Measurements from ENCODE around the gene PI16.
"Not testable (repeated sequence)": the region's sequence is repeated elsewhere in the genome, so short reads cannot be mapped to it uniquely, and the experiment has no call there.

Gene PI16

GRCh38 chr6:36929607-36930006 is 24.9 kb upstream of the PI16 start:
- DNase-seq = no peak

GRCh38 chr6:36930483-36930882 is 24.1 kb upstream of the PI16 start:
- no peak for DNase-seq

GRCh38 chr6:36933102-36933501 is 21.4 kb upstream of the PI16 start:
- no peak for DNase-seq

GRCh38 chr6:36933519-36933918 is 21.0 kb upstream of the PI16 start:
- DNase-seq = no peak

- no peak for DNase-seq
Measured at GRCh38 chr6:36934901-36935300, 19.6 kb upstream of the PI16 start.

- no peak for DNase-seq
Measured at GRCh38 chr6:36936824-36937223, 17.7 kb upstream of the PI16 start.

GRCh38 chr6:36937896-36938295 is 16.6 kb upstream of the PI16 start:
- DNase-seq = no peak

- no peak for DNase-seq
Measured at GRCh38 chr6:36938536-36938935, 16.0 kb upstream of the PI16 start.

- DNase-seq = not testable (repeated sequence)
Measured at GRCh38 chr6:36939005-36939404, 15.5 kb upstream of the PI16 start.

- DNase-seq = no peak
Measured at GRCh38 chr6:36940027-36940426, 14.5 kb upstream of the PI16 start.

- DNase-seq = not testable (repeated sequence)
Measured at GRCh38 chr6:36941561-36941960, 13.0 kb upstream of the PI16 start.

GRCh38 chr6:36942329-36942728 is 12.2 kb upstream of the PI16 start:
- not testable (repeated sequence) for DNase-seq

- no peak for DNase-seq
Measured at GRCh38 chr6:36944650-36945049, 9.9 kb upstream of the PI16 start.

GRCh38 chr6:36945301-36945700 is 9.2 kb upstream of the PI16 start:
- DNase-seq = no peak

GRCh38 chr6:36946526-36946925 is 8.0 kb upstream of the PI16 start:
- DNase-seq = no peak

GRCh38 chr6:36947570-36948351 is 6.8 kb upstream of the PI16 start:
- DNase-seq = no peak

GRCh38 chr6:36949076-36949475 is 5.5 kb upstream of the PI16 start:
- not testable (repeated sequence) for DNase-seq

- no peak for DNase-seq
Measured at GRCh38 chr6:36949636-36950035, 4.9 kb upstream of the PI16 start.

- no peak for DNase-seq
Measured at GRCh38 chr6:36953931-36954261, 642 bp upstream of the PI16 start.

- no peak for DNase-seq
Measured at GRCh38 chr6:36955136-36955535, 598 bp downstream of the PI16 start.

GRCh38 chr6:36955671-36956445 is 1.3 kb downstream of the PI16 start:
- DNase-seq = no peak

GRCh38 chr6:36956446-36956820 is 1.9 kb downstream of the PI16 start:
- no peak for DNase-seq

- DNase-seq = no peak
Measured at GRCh38 chr6:36957773-36958271, 3.3 kb downstream of the PI16 start.

GRCh38 chr6:36958775-36959554 is 4.4 kb downstream of the PI16 start:
- DNase-seq = no peak

All from NCI-H1436 treated with DMSO at 0.1 percent for 48 hours (cell line).